Ramos (cell line): ENCODE data around the gene KLF11.

Experiments used
- in situ Hi-C: fragments of 300-500 bp; cut with MboI; formaldehyde crosslinking; loops from one replicate; pipeline ENCODE4 v1.14.3; 2022; ENCODE audit warnings: low sequenced_read_pairs; ENCODE audit not compliant: unreplicated experiment

KLF11 gene

GRCh38 chr2:10059552-10060335, 16.4 kb downstream of the KLF11 start:
- in situ Hi-C loops = loop anchor here (10.0 kb wide), 1 partner anchor 595 kb away; no protein-coding TSS in a partner anchor

DNA sequence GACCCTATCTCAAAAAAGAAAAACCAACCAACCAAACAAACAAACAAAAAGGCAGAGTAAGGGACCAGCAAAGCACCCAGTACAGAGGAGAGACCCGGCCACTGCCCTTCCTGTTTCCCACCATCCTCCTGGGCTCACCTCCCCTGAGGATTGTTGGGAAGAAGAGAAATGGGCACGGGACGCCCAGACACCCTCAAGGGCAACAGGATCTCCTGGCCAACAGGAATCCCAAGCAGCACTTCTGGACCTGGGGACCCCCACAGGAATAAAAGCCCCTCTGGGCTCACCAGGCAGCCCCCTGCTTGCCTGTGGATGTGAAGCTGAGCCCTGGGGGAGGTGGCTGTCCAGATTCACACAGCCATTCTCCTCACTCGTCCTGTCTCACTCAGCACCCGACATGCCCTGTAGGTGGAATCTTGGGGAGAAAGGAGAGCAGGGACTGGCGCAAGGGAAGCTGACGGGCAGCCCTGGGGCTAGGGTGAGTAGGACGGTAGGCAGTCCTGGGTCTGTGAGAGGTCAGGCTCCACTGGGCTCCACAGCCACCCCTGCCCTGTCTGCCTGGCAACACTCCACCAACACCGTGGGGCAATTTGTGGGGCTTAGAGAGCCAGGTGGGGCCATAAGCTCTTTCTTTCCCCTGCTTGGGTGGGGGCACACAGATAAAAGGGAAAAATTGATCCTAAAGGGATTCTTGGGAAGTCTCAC, 18.0 kb downstream of the KLF11 start:
- in situ Hi-C loops = loop anchor here (10.0 kb wide), 1 partner anchor 593 kb away; no protein-coding TSS in a partner anchor

DNA sequence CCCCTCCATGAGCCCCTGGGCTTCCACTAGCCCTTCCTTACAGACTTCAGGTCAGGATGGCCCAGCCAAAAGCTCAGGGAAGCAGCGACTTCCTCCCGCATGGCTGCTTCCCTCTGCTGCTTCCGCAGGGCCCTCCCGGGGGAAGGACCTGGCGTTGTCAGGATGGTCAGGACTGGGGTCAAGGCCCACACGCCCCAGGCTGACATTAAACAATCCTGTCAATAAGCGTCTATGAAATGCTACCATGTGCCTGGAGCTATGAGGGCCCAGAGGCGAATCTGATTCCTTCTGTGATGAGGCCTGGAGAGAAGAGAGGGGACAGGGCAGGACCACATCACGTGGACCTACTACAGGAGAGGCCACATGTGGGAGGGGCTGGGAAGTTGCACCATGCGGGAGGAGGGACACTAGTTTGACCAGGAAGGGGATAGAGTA, 19.6 kb downstream of the KLF11 start:
- in situ Hi-C loops = loop anchor here (10.0 kb wide), 1 partner anchor 592 kb away; no protein-coding TSS in a partner anchor

GRCh38 chr2:10063566-10063965, 20.2 kb downstream of the KLF11 start:
- in situ Hi-C loops = loop anchor here (10.0 kb wide), 1 partner anchor 591 kb away; no protein-coding TSS in a partner anchor

- in situ Hi-C loops = loop anchor here (10.0 kb wide), 1 partner anchor 590 kb away; no protein-coding TSS in a partner anchor
These were observed 21.8 kb downstream of the KLF11 start for GRCh38 chr2:10064932-10065772.

GRCh38 chr2:10065773-10066055, 22.4 kb downstream of the KLF11 start:
- in situ Hi-C loops = loop anchor here (10.0 kb wide), 1 partner anchor 589 kb away; no protein-coding TSS in a partner anchor

GRCh38 chr2:10067330-10067729, 24.0 kb downstream of the KLF11 start:
- in situ Hi-C loops = loop anchor here (10.0 kb wide), 1 partner anchor 587 kb away; no protein-coding TSS in a partner anchor

DNA sequence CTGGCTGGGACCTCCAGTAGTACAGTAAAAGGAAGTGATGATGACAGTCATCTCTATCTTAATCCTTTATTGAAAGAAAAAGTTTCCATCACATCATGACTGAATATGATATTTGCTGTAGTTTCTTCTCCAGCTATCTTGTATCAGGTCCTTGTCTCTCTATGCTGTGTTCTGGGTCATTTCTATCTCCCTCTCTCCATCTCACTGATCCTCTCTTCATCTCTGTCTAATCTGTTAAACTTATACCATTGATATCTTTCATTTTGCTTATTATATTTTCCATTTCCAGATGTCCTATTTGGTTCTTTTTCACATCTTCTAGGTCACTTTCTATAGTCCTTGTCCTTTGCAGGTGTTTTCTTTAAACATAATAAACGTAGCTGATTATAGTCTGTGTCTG, 24.5 kb downstream of the KLF11 start:
- in situ Hi-C loops = loop anchor here (10.0 kb wide), 1 partner anchor 587 kb away; no protein-coding TSS in a partner anchor

GRCh38 chr2:10071176-10071575, 27.8 kb downstream of the KLF11 start:
- in situ Hi-C loops = loop anchor here (5.0 kb wide), 1 partner anchor 361 kb away; no protein-coding TSS in a partner anchor

DNA sequence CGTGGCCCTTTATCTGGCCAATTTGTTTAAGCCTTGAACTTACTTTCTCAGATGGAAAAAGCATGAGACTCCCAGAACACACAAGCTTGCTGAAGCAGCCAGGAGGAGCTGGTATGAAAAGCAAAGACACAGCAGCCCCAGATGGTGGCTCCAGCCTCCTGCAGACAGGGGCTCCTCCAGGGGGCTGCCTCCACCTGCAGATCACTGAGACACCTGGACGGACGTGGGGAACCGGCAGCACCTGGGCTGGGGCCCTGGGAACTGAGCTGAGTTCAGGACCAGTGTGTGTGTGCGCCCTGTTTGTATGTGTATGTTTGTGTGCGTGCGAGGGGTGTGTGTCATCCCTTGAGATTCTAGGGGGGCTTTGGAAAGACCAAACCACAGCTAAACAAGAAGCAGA, 28.2 kb downstream of the KLF11 start:
- in situ Hi-C loops = loop anchor here (5.0 kb wide), 1 partner anchor 361 kb away; no protein-coding TSS in a partner anchor

DNA sequence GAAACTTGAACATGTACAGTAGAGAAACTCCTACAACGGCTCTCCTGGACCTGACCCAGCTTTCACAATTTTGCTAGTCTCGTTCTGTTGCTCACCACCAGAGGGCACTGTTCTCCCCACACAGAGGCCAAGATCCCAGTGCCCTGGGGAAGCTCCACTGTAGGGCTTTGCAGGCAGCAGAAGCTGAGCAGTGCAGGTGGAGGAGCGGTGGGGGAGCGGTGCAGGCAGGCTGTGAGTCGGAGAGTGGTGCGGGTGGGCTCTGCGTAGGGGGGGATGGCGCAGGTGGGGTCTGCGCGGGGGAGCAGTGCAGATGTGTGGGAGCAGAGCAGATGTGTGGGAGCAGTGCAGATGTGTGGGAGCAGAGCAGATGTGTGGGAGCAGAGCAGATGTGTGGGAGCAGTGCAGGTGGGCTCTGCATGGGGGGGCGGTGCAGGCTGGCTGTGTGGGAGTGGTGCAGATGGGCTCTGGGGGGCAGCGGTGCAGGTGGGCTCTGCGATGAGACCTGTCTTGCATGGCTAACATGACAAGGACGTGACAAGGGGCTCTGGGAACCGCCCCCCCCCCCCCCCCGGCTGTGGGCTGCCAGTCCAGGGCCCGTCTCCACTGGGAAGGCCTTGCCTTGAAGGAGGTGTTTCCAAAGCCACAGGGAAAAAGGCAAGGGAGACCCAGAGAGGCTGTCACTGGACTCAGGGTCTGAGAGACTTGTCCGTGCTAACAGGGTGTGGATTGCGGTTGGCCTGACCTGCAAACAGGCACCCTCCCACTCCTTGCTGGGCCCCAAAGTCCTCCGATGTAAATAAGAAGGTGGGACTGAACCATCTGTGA, 29.5 kb downstream of the KLF11 start:
- in situ Hi-C loops = loop anchor here (5.0 kb wide), 1 partner anchor 359 kb away; no protein-coding TSS in a partner anchor

DNA sequence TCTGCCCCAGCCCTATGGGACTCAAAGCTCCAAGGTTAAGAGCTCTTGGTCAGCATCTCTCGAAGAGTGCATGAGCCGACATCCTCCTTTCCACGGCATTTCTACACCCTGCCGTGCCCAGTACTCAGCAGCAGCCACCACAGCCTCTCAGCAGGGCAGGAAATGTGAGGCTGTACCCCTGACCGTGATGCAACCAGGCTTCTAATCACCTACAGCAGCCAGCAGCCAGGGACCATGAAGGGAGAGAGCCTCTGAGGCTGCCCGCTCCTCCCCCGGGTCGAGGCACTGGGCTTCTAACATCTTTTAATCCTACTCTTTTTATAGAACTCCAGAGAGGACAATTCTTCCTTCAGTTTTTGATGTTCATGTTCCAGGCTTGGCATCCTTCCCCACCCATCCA, 30.4 kb downstream of the KLF11 start:
- in situ Hi-C loops = loop anchor here (5.0 kb wide), 1 partner anchor 359 kb away; no protein-coding TSS in a partner anchor

DNA sequence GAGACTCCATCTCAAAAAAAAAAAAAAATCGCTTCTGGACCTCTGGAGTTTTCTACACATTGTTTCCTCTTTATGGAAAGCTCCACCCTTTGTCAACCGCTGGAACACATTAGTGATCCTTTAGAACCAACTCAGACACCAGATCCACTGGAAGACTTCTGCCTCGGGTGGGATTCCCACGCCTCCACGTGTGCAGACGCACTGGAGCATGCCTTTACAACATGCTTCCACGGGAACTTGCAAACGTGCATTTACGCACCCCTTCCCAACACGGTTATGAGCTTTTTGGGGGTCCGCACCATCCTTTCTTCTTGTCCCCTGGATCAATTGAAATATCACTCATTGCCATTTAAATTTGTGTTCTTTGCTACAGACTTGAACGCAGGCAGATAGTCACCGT, 31.8 kb downstream of the KLF11 start:
- in situ Hi-C loops = no loop called here

GRCh38 chr2:10075571-10076209, 32.3 kb downstream of the KLF11 start:
- in situ Hi-C loops = no loop called here

DNA sequence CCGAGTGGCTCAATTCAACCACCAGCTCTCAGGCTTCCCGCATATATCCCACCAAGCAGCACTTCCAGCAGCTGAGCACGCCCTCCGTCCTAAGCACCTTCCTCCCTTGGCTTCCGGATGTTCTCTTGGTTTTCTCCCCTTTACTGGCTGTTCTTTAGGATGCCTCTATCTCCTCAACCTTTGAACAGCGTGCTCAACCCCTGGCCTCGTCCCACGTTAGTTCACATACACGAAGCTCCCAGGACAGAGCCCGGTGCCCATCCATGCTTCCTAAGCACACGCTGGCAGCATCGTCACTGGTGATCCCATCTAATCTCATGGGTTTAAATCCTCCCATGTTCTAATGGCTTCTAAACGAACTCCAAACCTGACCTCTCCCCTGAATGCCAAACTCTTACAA, 33.2 kb downstream of the KLF11 start:
- in situ Hi-C loops = no loop called here

GRCh38 chr2:10076988-10077527, 33.7 kb downstream of the KLF11 start:
- in situ Hi-C loops = no loop called here

DNA sequence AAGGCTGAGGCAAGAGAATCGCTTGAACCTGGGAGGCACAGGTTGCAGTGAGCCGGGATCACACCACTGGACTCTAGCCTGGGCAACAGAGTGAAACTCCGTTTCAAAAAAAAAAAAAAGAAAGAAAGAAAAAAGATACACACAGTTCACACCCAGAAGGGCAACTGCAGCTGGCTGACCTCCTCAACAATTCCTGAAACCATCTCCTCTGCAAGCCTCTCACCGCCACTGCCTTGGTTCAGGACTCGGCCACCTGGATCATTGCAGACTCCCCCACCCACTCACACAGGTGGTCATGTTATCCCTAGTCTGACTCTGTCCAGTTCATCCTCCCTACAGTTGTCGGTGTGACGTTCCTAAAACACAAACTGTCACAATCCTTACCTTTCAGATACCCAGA, 34.7 kb downstream of the KLF11 start:
- in situ Hi-C loops = no loop called here

DNA sequence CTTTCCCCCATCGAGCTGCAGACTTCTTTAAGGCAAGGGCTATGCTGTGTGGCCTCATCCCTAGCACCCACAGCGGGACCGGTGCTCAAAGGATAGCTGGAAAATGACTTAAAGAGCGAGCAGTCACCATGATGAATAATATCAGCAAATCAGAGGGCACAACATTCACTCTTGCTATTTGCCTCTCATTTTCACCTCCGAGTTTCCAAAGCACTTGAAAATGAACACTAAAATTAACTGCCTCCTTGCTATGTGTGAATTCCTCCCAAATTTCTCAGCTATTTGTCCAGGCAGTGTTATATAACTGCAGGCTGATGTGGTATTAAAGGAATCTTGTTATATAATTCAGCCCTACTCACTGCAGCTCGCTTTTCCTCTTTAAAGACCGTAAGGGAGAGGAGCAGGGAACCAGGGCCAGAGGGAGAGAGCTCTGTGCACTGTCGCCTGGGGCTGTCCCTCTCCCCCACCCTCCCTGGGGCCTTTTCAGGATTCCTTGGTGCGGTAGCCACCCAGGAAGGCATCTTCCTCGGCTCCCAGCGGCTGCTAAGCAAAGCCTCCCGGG, 35.4 kb downstream of the KLF11 start:
- in situ Hi-C loops = no loop called here
